GM23338 (cell line): ENCODE measurements around the gene PTPRN2.

Source experiments
- CREB1 ChIP-seq: fragments of 250-450 bp; sonication (Bioruptor Pico); IDR thresholded peaks from 2 replicates; pipeline ENCODE4 v1.5.0; 2020; ENCODE audit warnings: low read depth, mild to moderate bottlenecking, moderate library complexity
- EZH2 ChIP-seq: fragments of 200-600 bp; sonication (generic); IDR thresholded peaks from one replicate; pipeline ENCODE4 v1.8.0; 2017; ENCODE audit warnings: antibody characterized with exemption, mild to moderate bottlenecking, low read depth; ENCODE audit not compliant: unreplicated experiment
- EZH2phosphoT487 ChIP-seq: fragments of 200-600 bp; sonication (generic); IDR thresholded peaks from one replicate; pipeline ENCODE4 v1.8.1; 2018; ENCODE audit warnings: antibody characterized with exemption; ENCODE audit not compliant: unreplicated experiment
- JUNB ChIP-seq: IDR thresholded peaks from one replicate; pipeline ENCODE4 v1.6.1; 2016; ENCODE audit warnings: antibody characterized with exemption; ENCODE audit not compliant: unreplicated experiment
- STAT1 ChIP-seq: IDR thresholded peaks from one replicate; pipeline ENCODE4 v1.6.1; 2016; ENCODE audit warnings: antibody characterized with exemption; ENCODE audit not compliant: unreplicated experiment
- ZNF331 ChIP-seq: fragments of 250-450 bp; sonication (Bioruptor Pico); IDR thresholded peaks from 2 replicates; pipeline ENCODE4 v1.5.0; 2020; ENCODE audit warnings: low read depth, mild to moderate bottlenecking, moderate library complexity
- TF ChIP-seq, protein P1 (sequence below), 2 experiments: fragments of 200-600 bp in 1 of 2; sonication (generic) in 1 of 2; conservative IDR thresholded peaks; 2 replicates each; pipeline versions ENCODE4 v1.5.1 to v1.6.1; 2016 to 2017; ENCODE audit warnings: antibody characterized with exemption in 2 of 2, low read depth in 2 of 2, mild to moderate bottlenecking in 2 of 2, moderate library complexity in 1 of 2
- TF ChIP-seq, protein P2 (sequence below): IDR thresholded peaks from one replicate; pipeline ENCODE4 v1.6.1; 2018; ENCODE audit warnings: antibody characterized with exemption; ENCODE audit not compliant: unreplicated experiment
- TF ChIP-seq, protein P3 (sequence below): IDR thresholded peaks from 2 replicates; pipeline ENCODE4 v1.6.1; 2016; ENCODE audit warnings: antibody characterized with exemption

DNA sequence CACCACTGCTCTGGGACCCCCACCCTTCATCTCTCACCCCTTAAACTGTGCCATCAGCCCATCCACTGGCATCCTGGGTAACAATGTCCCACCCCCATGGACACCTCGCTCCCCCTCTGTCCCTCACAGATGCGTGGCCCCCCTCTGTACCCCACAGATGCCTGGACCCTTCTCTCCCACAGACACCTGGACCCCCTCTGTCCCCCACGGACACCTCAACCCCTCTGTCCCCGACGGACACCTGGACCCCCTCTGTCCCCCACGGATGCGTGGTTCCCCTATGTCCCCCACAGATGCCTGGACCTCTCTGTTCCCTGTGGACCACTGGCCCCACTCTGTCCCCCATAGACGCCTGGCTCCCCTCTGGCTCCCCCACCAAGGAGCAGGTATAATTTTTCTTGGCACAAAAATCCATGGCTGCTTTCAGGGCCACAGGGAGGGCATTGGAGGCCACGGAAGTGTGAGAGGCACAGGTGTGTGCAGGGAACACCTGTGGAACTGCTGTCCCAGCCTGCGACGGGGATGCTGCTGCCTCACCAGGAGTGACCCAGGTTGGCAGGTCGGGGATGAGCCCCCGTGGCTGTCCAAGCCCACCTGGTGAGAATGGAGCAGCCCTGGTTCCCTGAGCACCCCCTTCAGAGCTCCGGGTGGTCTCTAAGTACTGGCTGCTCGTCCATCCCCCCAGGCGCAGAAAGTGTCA, 193.5 kb downstream of the PTPRN2 start:
- TF ChIP-seq, protein P1, sequence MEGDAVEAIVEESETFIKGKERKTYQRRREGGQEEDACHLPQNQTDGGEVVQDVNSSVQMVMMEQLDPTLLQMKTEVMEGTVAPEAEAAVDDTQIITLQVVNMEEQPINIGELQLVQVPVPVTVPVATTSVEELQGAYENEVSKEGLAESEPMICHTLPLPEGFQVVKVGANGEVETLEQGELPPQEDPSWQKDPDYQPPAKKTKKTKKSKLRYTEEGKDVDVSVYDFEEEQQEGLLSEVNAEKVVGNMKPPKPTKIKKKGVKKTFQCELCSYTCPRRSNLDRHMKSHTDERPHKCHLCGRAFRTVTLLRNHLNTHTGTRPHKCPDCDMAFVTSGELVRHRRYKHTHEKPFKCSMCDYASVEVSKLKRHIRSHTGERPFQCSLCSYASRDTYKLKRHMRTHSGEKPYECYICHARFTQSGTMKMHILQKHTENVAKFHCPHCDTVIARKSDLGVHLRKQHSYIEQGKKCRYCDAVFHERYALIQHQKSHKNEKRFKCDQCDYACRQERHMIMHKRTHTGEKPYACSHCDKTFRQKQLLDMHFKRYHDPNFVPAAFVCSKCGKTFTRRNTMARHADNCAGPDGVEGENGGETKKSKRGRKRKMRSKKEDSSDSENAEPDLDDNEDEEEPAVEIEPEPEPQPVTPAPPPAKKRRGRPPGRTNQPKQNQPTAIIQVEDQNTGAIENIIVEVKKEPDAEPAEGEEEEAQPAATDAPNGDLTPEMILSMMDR (conservative IDR thresholded peaks at IDR 0.05; ENCODE audit: low read depth in 2 of 2), result no peak
- no peak for TF ChIP-seq EZH2
- TF ChIP-seq, protein P2, sequence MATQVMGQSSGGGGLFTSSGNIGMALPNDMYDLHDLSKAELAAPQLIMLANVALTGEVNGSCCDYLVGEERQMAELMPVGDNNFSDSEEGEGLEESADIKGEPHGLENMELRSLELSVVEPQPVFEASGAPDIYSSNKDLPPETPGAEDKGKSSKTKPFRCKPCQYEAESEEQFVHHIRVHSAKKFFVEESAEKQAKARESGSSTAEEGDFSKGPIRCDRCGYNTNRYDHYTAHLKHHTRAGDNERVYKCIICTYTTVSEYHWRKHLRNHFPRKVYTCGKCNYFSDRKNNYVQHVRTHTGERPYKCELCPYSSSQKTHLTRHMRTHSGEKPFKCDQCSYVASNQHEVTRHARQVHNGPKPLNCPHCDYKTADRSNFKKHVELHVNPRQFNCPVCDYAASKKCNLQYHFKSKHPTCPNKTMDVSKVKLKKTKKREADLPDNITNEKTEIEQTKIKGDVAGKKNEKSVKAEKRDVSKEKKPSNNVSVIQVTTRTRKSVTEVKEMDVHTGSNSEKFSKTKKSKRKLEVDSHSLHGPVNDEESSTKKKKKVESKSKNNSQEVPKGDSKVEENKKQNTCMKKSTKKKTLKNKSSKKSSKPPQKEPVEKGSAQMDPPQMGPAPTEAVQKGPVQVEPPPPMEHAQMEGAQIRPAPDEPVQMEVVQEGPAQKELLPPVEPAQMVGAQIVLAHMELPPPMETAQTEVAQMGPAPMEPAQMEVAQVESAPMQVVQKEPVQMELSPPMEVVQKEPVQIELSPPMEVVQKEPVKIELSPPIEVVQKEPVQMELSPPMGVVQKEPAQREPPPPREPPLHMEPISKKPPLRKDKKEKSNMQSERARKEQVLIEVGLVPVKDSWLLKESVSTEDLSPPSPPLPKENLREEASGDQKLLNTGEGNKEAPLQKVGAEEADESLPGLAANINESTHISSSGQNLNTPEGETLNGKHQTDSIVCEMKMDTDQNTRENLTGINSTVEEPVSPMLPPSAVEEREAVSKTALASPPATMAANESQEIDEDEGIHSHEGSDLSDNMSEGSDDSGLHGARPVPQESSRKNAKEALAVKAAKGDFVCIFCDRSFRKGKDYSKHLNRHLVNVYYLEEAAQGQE, result no peak
- no peak for TF ChIP-seq EZH2phosphoT487
- TF ChIP-seq JUNB, result no peak
- TF ChIP-seq STAT1, result no peak
- TF ChIP-seq ZNF331 (CRISPR knock-in tag), result no peak
- TF ChIP-seq CREB1, result no peak
- TF ChIP-seq, protein P3, sequence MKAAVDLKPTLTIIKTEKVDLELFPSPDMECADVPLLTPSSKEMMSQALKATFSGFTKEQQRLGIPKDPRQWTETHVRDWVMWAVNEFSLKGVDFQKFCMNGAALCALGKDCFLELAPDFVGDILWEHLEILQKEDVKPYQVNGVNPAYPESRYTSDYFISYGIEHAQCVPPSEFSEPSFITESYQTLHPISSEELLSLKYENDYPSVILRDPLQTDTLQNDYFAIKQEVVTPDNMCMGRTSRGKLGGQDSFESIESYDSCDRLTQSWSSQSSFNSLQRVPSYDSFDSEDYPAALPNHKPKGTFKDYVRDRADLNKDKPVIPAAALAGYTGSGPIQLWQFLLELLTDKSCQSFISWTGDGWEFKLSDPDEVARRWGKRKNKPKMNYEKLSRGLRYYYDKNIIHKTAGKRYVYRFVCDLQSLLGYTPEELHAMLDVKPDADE, result no peak
